Naive thymus-derived CD4-positive, alpha-beta T cell (primary cell): Measurements from ENCODE around the gene DCTN3. TPM values are rescaled to one million over a fixed set of nuclear protein-coding genes. Genes with fewer than 3 reads are reported as not detected.
"Not testable (repeated sequence)": the region's sequence is repeated elsewhere in the genome, so short reads cannot be mapped to it uniquely, and the experiment has no call there.

Source experiments
- ATAC-seq: fragments of 150-1000 bp; cut with Tn5 transposase; 2 replicates; pipeline ENCODE4 v1.10.0; 2021; ENCODE audit warnings: mild to moderate bottlenecking, moderate library complexity
- CTCF ChIA-PET: fragments of 350-600 bp; sonication (Branson Sonifier 250); formaldehyde crosslinking; loops from one replicate; lab custom pipeline; 2021; ENCODE audit warnings: antibody characterized with exemption; lab: Charles Lee
- POLR2A ChIA-PET: fragments of 350-600 bp; sonication (Branson Sonifier 250); formaldehyde crosslinking; loops from one replicate; lab custom pipeline; 2021; ENCODE audit warnings: antibody characterized with exemption, inconsistent platforms; lab: Charles Lee
- DNase-seq, 9 donors: peaks; one replicate each; pipeline versions ENCODE4 v3.0.0 to v3.0.0-alpha.2; 2020 to 2022; ENCODE audit warnings: mixed read lengths in 1 of 9
- H3K27ac ChIP-seq: one replicate; pipeline ENCODE4 v1.7.0; 2013; ENCODE audit warnings: mild to moderate bottlenecking, low read depth, low read length, moderate library complexity
- H3K27me3 ChIP-seq, 2 donors: one replicate each; pipeline ENCODE4 v1.7.0; 2013; ENCODE audit warnings: low read length in 2 of 2, mild to moderate bottlenecking in 2 of 2, moderate library complexity in 2 of 2; ENCODE audit not compliant: control insufficient read depth in 2 of 2, insufficient read depth in 2 of 2
- H3K36me3 ChIP-seq, 3 experiments: 1 replicate in 2 of 3; 2 replicates in 1 of 3; pipeline ENCODE4 v1.7.0; 2013; ENCODE audit warnings: low read length in 3 of 3, mild to moderate bottlenecking in 3 of 3, moderate library complexity in 1 of 3; ENCODE audit not compliant: insufficient read depth in 3 of 3, control insufficient read depth in 2 of 3
- H3K4me1 ChIP-seq, 2 donors: one replicate each; pipeline ENCODE4 v1.7.0; 2013; ENCODE audit warnings: low read length in 2 of 2, mild to moderate bottlenecking in 2 of 2, moderate library complexity in 1 of 2; ENCODE audit not compliant: control insufficient read depth in 2 of 2, insufficient read depth in 2 of 2
- H3K4me3 ChIP-seq: 2 replicates; pipeline ENCODE4 v1.7.0; 2013; ENCODE audit warnings: mild to moderate bottlenecking, low read length
- H3K9me3 ChIP-seq, 3 experiments: 1 replicate in 2 of 3; 2 replicates in 1 of 3; pipeline ENCODE4 v1.7.0; 2013; ENCODE audit warnings: low read length in 3 of 3; ENCODE audit not compliant: control insufficient read depth in 2 of 3
- H3K27ac Mint-ChIP-seq, 9 donors: one replicate each; pipeline ENCODE4 v1.8.0; 2020 to 2022; ENCODE audit warnings: mixed read lengths in 9 of 9, mild to moderate bottlenecking in 8 of 9, moderate library complexity in 5 of 9, inconsistent platforms in 2 of 9
- H3K27me3 Mint-ChIP-seq, 5 donors: one replicate each; pipeline ENCODE4 v1.8.0; 2021 to 2022; ENCODE audit warnings: mixed read lengths in 5 of 5, mild to moderate bottlenecking in 1 of 5
- H3K36me3 Mint-ChIP-seq, 5 donors: one replicate each; pipeline ENCODE4 v1.8.0; 2020 to 2022; ENCODE audit warnings: mixed read lengths in 5 of 5, mild to moderate bottlenecking in 3 of 5, inconsistent platforms in 1 of 5
- H3K4me1 Mint-ChIP-seq, 7 donors: one replicate each; pipeline ENCODE4 v1.8.0; 2020 to 2022; ENCODE audit warnings: mixed read lengths in 7 of 7, mild to moderate bottlenecking in 3 of 7, inconsistent platforms in 1 of 7
- H3K4me3 Mint-ChIP-seq, 10 donors: one replicate each; pipeline ENCODE4 v1.8.0; 2020 to 2022; ENCODE audit warnings: mild to moderate bottlenecking in 10 of 10, mixed read lengths in 10 of 10, moderate library complexity in 6 of 10, inconsistent platforms in 2 of 10
- H3K9me3 Mint-ChIP-seq, 11 donors: one replicate each; pipeline ENCODE4 v1.8.0; 2020 to 2022; ENCODE audit warnings: mixed read lengths in 11 of 11, mild to moderate bottlenecking in 4 of 11, inconsistent platforms in 1 of 11, moderate library complexity in 1 of 11
- intact Hi-C, 2 donors: fragments of 100-400 bp; cut with micrococcal nuclease; formaldehyde crosslinking; loops; one replicate each; pipeline ENCODE4 v1.15.1; 2023
- polyA plus RNA-seq, 2 donors: library from polyadenylated mRNA; unstranded; fragments of 300-500 nt; fragmentation: Illumina TruSeq; gene quantifications; one replicate each; pipeline ENCODE4 v1.2.3, GENCODE V29; 2021
- total RNA-seq, 6 experiments: library from RNA in 5 of 6; stranded (reverse) in 5 of 6; gene quantifications; 1 replicate in 5 of 6; 2 replicates in 1 of 6; pipeline ENCODE4 v1.2.3 and lab custom pipeline; 2021 to 2026

Gene DCTN3
- total and polyA plus RNA-seq, 7 experiments from 2014 or later, result 55.6 to 129 (median 77.3) TPM

- H3K27ac Mint-ChIP-seq, result peak within 1 kb of the TSS; percentile 86 to 94 (median 90)
- H3K36me3 Mint-ChIP-seq, result peaks cover 6 to 27% (median 9%) of the 10 kb centered on the region in 5 donors
- CTCF ChIA-PET, result interaction anchor here (0.6 to 7.2 kb wide), 17 partner anchors 9 to 249 kb away, joined by 3 to 50 read pairs (median 5); partner anchors contain the start of genes CCL27, DCTN3, RPP25L and SIGMAR1
- Histone ChIP-seq H3K9me3 (no peaks in the 10 kb centered on the region), H3K36me3 (peaks cover 13 to 38% (median 15%) of the 10 kb centered on the region in 3 experiments), H3K4me3 (peak within 1 kb of the TSS; percentile 90), H3K4me1 (peaks cover 20 to 23% of the 10 kb centered on the region in 2 donors), H3K27me3 (no peaks in the 10 kb centered on the region), H3K27ac (peak within 1 kb of the TSS; percentile 87)
- peak; percentile 96 for ATAC-seq
- intact Hi-C loops, result loop anchor here (1.0 to 5.0 kb wide), 7 partner anchors 8 to 1086 kb away; partner anchors contain the start of genes RPP25L (in 2 of the 2), CREB3 (in 1 of the 2), DCTN3 (in 1 of the 2) and SIGMAR1 (in 1 of the 2)
- DNase-seq, result peak; percentile 82 to 98 (median 93)
- POLR2A ChIA-PET, result interaction anchor here (0.6 to 5.9 kb wide), 14 partner anchors 9 to 1479 kb away, joined by 3 to 87 read pairs (median 4); partner anchors contain the start of genes B4GALT1, CCL27, DCTN3 and SIGMAR1
- H3K27me3 Mint-ChIP-seq, result no peaks in the 10 kb centered on the region
- H3K4me1 Mint-ChIP-seq, result peaks cover 18 to 48% (median 34%) of the 10 kb centered on the region in 7 donors
- peak within 1 kb of the TSS; percentile 82 to 96 (median 92) for H3K4me3 Mint-ChIP-seq
- H3K9me3 Mint-ChIP-seq, result no peaks in the 10 kb centered on the region
Measured at GRCh38 chr9:34646211-34647083, 26.2 kb upstream of the DCTN3 start, which contains the start of gene GALT. TSS of gene GALT (plus strand) at chr9:34646675. CDS start at chr9:34646705, 30 bp downstream.

- H3K27ac ChIP-seq, result no peak overlapping the region
- no peaks in the 10 kb centered on the region for H3K27me3 ChIP-seq
- Mint-ChIP-seq H3K4me1 (peaks cover 18 to 38% (median 33%) of the 10 kb centered on the region in 7 donors), H3K9me3 (no peaks in the 10 kb centered on the region), H3K4me3 (peak overlapping the region in 2 of 10 donors; percentile 21 to 61), H3K27ac (no peak overlapping the region), H3K36me3 (peaks cover 6 to 19% (median 9%) of the 10 kb centered on the region in 5 donors), H3K27me3 (no peaks in the 10 kb centered on the region)
- peaks cover 13 to 22% (median 14%) of the 10 kb centered on the region in 3 experiments for H3K36me3 ChIP-seq
- H3K4me3 ChIP-seq, result no peak overlapping the region
- DNase-seq (no peak), ATAC-seq (no peak)
- CTCF ChIA-PET, result interaction anchor here (0.5 to 7.2 kb wide), 6 partner anchors 11 to 1238 kb away, joined by 3 to 50 read pairs (median 4); partner anchors contain the start of gene CCL27
- no peaks in the 10 kb centered on the region for H3K9me3 ChIP-seq
- intact Hi-C loops, result loop anchor here (5.0 kb wide), 1 partner anchor 33 kb away; the partner anchor contains the start of gene RPP25L (in 2 of the 2)
- H3K4me1 ChIP-seq, result peaks cover 20 to 23% of the 10 kb centered on the region in 2 donors
- POLR2A ChIA-PET, result interaction anchor here (0.6 to 1.6 kb wide), 2 partner anchors 11 to 68 kb away, joined by 3 to 7 read pairs; no protein-coding TSS in a partner anchor
Measured at GRCh38 chr9:34644766-34645314, 24.5 kb upstream of the DCTN3 start.

- Mint-ChIP-seq H3K4me1 (peaks cover 15 to 32% (median 30%) of the 10 kb centered on the region in 7 donors), H3K4me3 (no peak overlapping the region), H3K36me3 (peaks cover 0 to 3% (median 0%) of the 10 kb centered on the region in 5 donors), H3K27me3 (no peaks in the 10 kb centered on the region), H3K27ac (no peak overlapping the region), H3K9me3 (peaks cover 0 to 1% (median 0%) of the 10 kb centered on the region in 11 donors)
- CTCF ChIA-PET, result interaction anchor here (0.7 to 5.8 kb wide), 2 partner anchors 8 to 31 kb away, joined by 3 to 45 read pairs; partner anchors contain the start of gene RPP25L
- Histone ChIP-seq H3K27me3 (no peaks in the 10 kb centered on the region), H3K9me3 (no peaks in the 10 kb centered on the region), H3K4me3 (no peak overlapping the region), H3K36me3 (peaks cover 0 to 5% (median 0%) of the 10 kb centered on the region in 3 experiments), H3K4me1 (peaks cover 16 to 20% of the 10 kb centered on the region in 2 donors), H3K27ac (no peak overlapping the region)
- ATAC-seq (no peak), DNase-seq (no peak)
- POLR2A ChIA-PET, result interaction anchor here (1.1 to 1.8 kb wide), 5 partner anchors 9 to 30 kb away, joined by 3 to 5 read pairs (median 4); partner anchors contain the start of genes CCL27 and DCTN3
- intact Hi-C loops, result no loop called here
Measured at GRCh38 chr9:34642679-34643078, 22.4 kb upstream of the DCTN3 start.

- ATAC-seq, CTCF ChIA-PET, H3K9me3 Mint-ChIP-seq, H3K36me3 Mint-ChIP-seq, H3K27ac ChIP-seq, H3K27me3 Mint-ChIP-seq, H3K9me3 ChIP-seq, DNase-seq, H3K4me3 ChIP-seq, H3K27me3 ChIP-seq: not testable (repeated sequence)
- POLR2A ChIA-PET, result interaction anchor here (2.5 to 7.0 kb wide), 5 partner anchors 13 to 28 kb away, joined by 11 to 99 read pairs (median 29); partner anchors contain the start of genes CCL27, DCTN3, IL11RA and RPP25L
- Histone ChIP-seq H3K36me3 (peaks cover 0 to 13% (median 0%) of the 10 kb centered on the region in 3 experiments), H3K4me1 (peaks cover 21 to 22% of the 10 kb centered on the region in 2 donors)
- Mint-ChIP-seq H3K4me1 (peaks cover 19 to 37% (median 31%) of the 10 kb centered on the region in 7 donors), H3K27ac (peak overlapping the region in 1 of 9 donors; percentile 96), H3K4me3 (peak overlapping the region in 1 of 10 donors; percentile 89)
- intact Hi-C loops, result loop anchor here (10.0 kb wide), 4 partner anchors 345 to 965 kb away; partner anchors contain the start of genes DNAJB5 (in 1 of the 2), TESK1 (in 1 of the 2), UBAP1 (in 1 of the 2) and UBE2R2 (in 1 of the 2)
Measured at GRCh38 chr9:34639322-34639721, 19.0 kb upstream of the DCTN3 start.

- Mint-ChIP-seq H3K4me1 (peaks cover 26 to 45% (median 37%) of the 10 kb centered on the region in 7 donors), H3K9me3 (peaks cover 0 to 1% (median 0%) of the 10 kb centered on the region in 11 donors), H3K4me3 (peak overlapping the region; percentile 88 to 93 (median 90)), H3K27ac (peak overlapping the region; percentile 88 to 98 (median 95)), H3K27me3 (no peaks in the 10 kb centered on the region), H3K36me3 (peaks cover 0 to 3% (median 3%) of the 10 kb centered on the region in 5 donors)
- peak overlapping the region; percentile 94 for H3K4me3 ChIP-seq
- CTCF ChIA-PET, result interaction anchor here (0.6 to 8.0 kb wide), 11 partner anchors 8 to 121 kb away, joined by 3 to 98 read pairs (median 6); partner anchors contain the start of genes DCTN3, GALT and RPP25L
- peaks cover 0 to 13% (median 0%) of the 10 kb centered on the region in 3 experiments for H3K36me3 ChIP-seq
- no peaks in the 10 kb centered on the region for H3K27me3 ChIP-seq
- POLR2A ChIA-PET, result interaction anchor here (0.6 to 7.0 kb wide), 17 partner anchors 10 to 1089 kb away, joined by 3 to 99 read pairs (median 6); partner anchors contain the start of genes CCL27, DCTN3, GALT and IL11RA
- no peak for ATAC-seq
- peaks cover 21 to 22% of the 10 kb centered on the region in 2 donors for H3K4me1 ChIP-seq
- peak overlapping the region; percentile 70 for H3K27ac ChIP-seq
- no peaks in the 10 kb centered on the region for H3K9me3 ChIP-seq
- no peak for DNase-seq
- intact Hi-C loops, result loop anchor here (1.0 to 10.0 kb wide), 6 partner anchors 8 to 967 kb away; partner anchors contain the start of genes DNAJB5 (in 1 of the 2), GALT (in 1 of the 2), TESK1 (in 1 of the 2) and UBAP1 (in 1 of the 2)
Measured at GRCh38 chr9:34638138-34638445, 17.8 kb upstream of the DCTN3 start.
